T follicular helper cell (primary cell): ENCODE data around the gene HDAC6.
"Not testable (repeated sequence)": the region's sequence is repeated elsewhere in the genome, so short reads cannot be mapped to it uniquely, and the experiment has no call there.

Experiments
- DNase-seq: peaks from one replicate; pipeline ENCODE4 v3.0.0-alpha.2; 2020; ENCODE audit warnings: low read depth

The HDAC6 gene

GRCh38 chrX:48789366-48790220 is 12.3 kb upstream of the HDAC6 start:
- DNase-seq: no peak

- no peak for DNase-seq
Measured at GRCh38 chrX:48790477-48790876, 11.4 kb upstream of the HDAC6 start.

GRCh38 chrX:48791063-48791820 is 10.6 kb upstream of the HDAC6 start:
- DNase-seq: no peak

GRCh38 chrX:48792219-48792618 is 9.6 kb upstream of the HDAC6 start:
- DNase-seq: no peak

- DNase-seq: no peak
Measured at GRCh38 chrX:48793935-48794334, 7.9 kb upstream of the HDAC6 start.

- DNase-seq: no peak
Measured at GRCh38 chrX:48794340-48794910, 7.4 kb upstream of the HDAC6 start.

GRCh38 chrX:48794911-48795515 is 6.9 kb upstream of the HDAC6 start:
- no peak for DNase-seq

- DNase-seq: no peak
Measured at GRCh38 chrX:48798318-48798717, 3.5 kb upstream of the HDAC6 start.

- DNase-seq: no peak
Measured at GRCh38 chrX:48800574-48801279, 1.1 kb upstream of the HDAC6 start.

- DNase-seq: peak; percentile 24
Measured at GRCh38 chrX:48802089-48802904, 430 bp downstream of the HDAC6 start.

- DNase-seq: no peak
Measured at GRCh38 chrX:48802905-48803200, 986 bp downstream of the HDAC6 start.

- no peak for DNase-seq
Measured at GRCh38 chrX:48806081-48806480, 4.2 kb downstream of the HDAC6 start.

GRCh38 chrX:48813644-48814043 is 11.8 kb downstream of the HDAC6 start:
- no peak for DNase-seq

GRCh38 chrX:48814722-48815121 is 12.9 kb downstream of the HDAC6 start:
- DNase-seq: no peak

- no peak for DNase-seq
Measured at GRCh38 chrX:48815266-48815665, 13.4 kb downstream of the HDAC6 start.

GRCh38 chrX:48816014-48816810 is 14.3 kb downstream of the HDAC6 start:
- DNase-seq: no peak

GRCh38 chrX:48818098-48818497 is 16.2 kb downstream of the HDAC6 start:
- DNase-seq: no peak

GRCh38 chrX:48818866-48819265 is 17.0 kb downstream of the HDAC6 start:
- no peak for DNase-seq

GRCh38 chrX:48819394-48819793 is 17.5 kb downstream of the HDAC6 start:
- DNase-seq: not testable (repeated sequence)

GRCh38 chrX:48823053-48823452 is 21.2 kb downstream of the HDAC6 start:
- DNase-seq: no peak
